T-cell (primary cell): Measurements from ENCODE around the gene EFTUD2. TPM values are rescaled to one million over a fixed set of nuclear protein-coding genes. Genes with fewer than 3 reads are reported as not detected.
"Not testable (repeated sequence)": the region's sequence is repeated elsewhere in the genome, so short reads cannot be mapped to it uniquely, and the experiment has no call there.

Experiments
- ATAC-seq, 4 experiments: fragments of 200-7000 bp in 3 of 4; fragments of 150-1000 bp in 1 of 4; cut with Tn5 transposase; replicated peaks in 1 of 4; 1 replicate in 3 of 4; 2 replicates in 1 of 4; pipeline ENCODE4 v1.10.0; 2021; ENCODE audit warnings: moderate library complexity in 3 of 4, mild to moderate bottlenecking in 2 of 4, moderate number of reproducible peaks in 1 of 4
- CTCF ChIA-PET, 2 donors: fragments of 300-600 bp; sonication (Branson Sonifier 250); formaldehyde crosslinking; loops; one replicate each; lab custom pipeline; 2022; ENCODE audit warnings: antibody characterized with exemption in 2 of 2; lab: Charles Lee
- POLR2A ChIA-PET, 2 donors: fragments of 300-600 bp; sonication (Branson Sonifier 250); formaldehyde crosslinking; loops; one replicate each; lab custom pipeline; 2022; ENCODE audit warnings: antibody characterized with exemption in 2 of 2; lab: Charles Lee
- DNase-seq, 35 experiments: peaks; one replicate each; pipeline versions ENCODE4 v3.0.0 to v3.0.0-alpha.2; 2013 to 2023
- H3K27ac ChIP-seq: one replicate; pipeline ENCODE4 v1.5.1; 2013; ENCODE audit warnings: low read length
- H3K27me3 ChIP-seq, 2 experiments: replicated peaks in 1 of 2; 1 replicate in 1 of 2; 2 replicates in 1 of 2; pipeline versions ENCODE4 v1.6.1 to v1.7.0; 2013; ENCODE audit warnings: low read length in 1 of 2, mixed read lengths in 1 of 2; ENCODE audit not compliant: control insufficient read depth in 2 of 2, insufficient read depth in 2 of 2; ENCODE audit errors: extremely low read depth in 1 of 2
- H3K36me3 ChIP-seq, 2 donors: 1 replicate in 1 of 2; 2 replicates in 1 of 2; pipeline versions ENCODE4 v1.6.1 to v1.7.0; 2013; ENCODE audit warnings: low read length in 1 of 2; ENCODE audit not compliant: control insufficient read depth in 2 of 2, insufficient read depth in 1 of 2; ENCODE audit errors: extremely low read depth in 1 of 2
- H3K4me1 ChIP-seq, 2 experiments: 1 replicate in 1 of 2; 2 replicates in 1 of 2; pipeline versions ENCODE4 v1.6.1 to v1.7.0; 2013; ENCODE audit warnings: low read length in 2 of 2, mixed read lengths in 1 of 2; ENCODE audit not compliant: insufficient read depth in 2 of 2, control insufficient read depth in 1 of 2; ENCODE audit errors: extremely low read depth in 1 of 2
- H3K4me3 ChIP-seq, 2 donors: 1 replicate in 1 of 2; 2 replicates in 1 of 2; pipeline versions ENCODE4 v1.5.1 to v1.7.0; 2013; ENCODE audit warnings: mild to moderate bottlenecking in 2 of 2, low read length in 1 of 2, moderate library complexity in 1 of 2; ENCODE audit not compliant: control insufficient read depth in 1 of 2; ENCODE audit errors: extremely low read depth in 1 of 2
- H3K9me3 ChIP-seq: 2 replicates; pipeline ENCODE4 v1.7.0; 2013
- H3K27ac Mint-ChIP-seq, 2 donors: one replicate each; pipeline ENCODE4 v1.8.0; 2020 to 2021; ENCODE audit warnings: mild to moderate bottlenecking in 2 of 2, mixed read lengths in 2 of 2
- H3K27me3 Mint-ChIP-seq, 2 donors: one replicate each; pipeline ENCODE4 v1.8.0; 2021 to 2022; ENCODE audit warnings: mixed read lengths in 2 of 2
- H3K36me3 Mint-ChIP-seq: one replicate; pipeline ENCODE4 v1.8.0; 2021; ENCODE audit warnings: mixed read lengths
- H3K4me1 Mint-ChIP-seq, 3 donors: one replicate each; pipeline ENCODE4 v1.8.0; 2020 to 2022; ENCODE audit warnings: mixed read lengths in 3 of 3, mild to moderate bottlenecking in 1 of 3
- H3K4me3 Mint-ChIP-seq, 3 donors: one replicate each; pipeline ENCODE4 v1.8.0; 2020 to 2022; ENCODE audit warnings: mild to moderate bottlenecking in 3 of 3, mixed read lengths in 3 of 3, moderate library complexity in 3 of 3
- H3K9me3 Mint-ChIP-seq, 3 donors: one replicate each; pipeline ENCODE4 v1.8.0; 2020 to 2022; ENCODE audit warnings: mixed read lengths in 3 of 3
- WGBS: methylation state at CpG from one replicate; pipeline ENCODE4 v1.1.5; 2013; ENCODE audit warnings: missing lambda C conversion rate; ENCODE audit not compliant: insufficient coverage; 5-methylcytosine and 5-hydroxymethylcytosine counted together
- total RNA-seq, 35 experiments: library from RNA in 6 of 35; stranded (reverse) in 6 of 35; fragments of 120-200 nt in 1 of 35; gene quantifications; one replicate each; pipeline versions ENCODE4 v1.2.1 to v1.2.4 and lab custom pipeline; 2013 to 2026

EFTUD2 gene
- total RNA-seq (100 to 1,000 TPM in 2 of 5 donors, 10 to 100 TPM in 3; 83.1 to 127 (median 96.0) TPM), total RNA-seq (lab: John Stamatoyannopoulos, UW) (77.9 to 314 (median 114) reads per million in 29 experiments)
- total RNA-seq (2013): 99.9 TPM

- Mint-ChIP-seq H3K9me3 (no peaks in the 10 kb centered on the region), H3K36me3 (peaks cover 12% of the 10 kb centered on the region), H3K27me3 (no peaks in the 10 kb centered on the region), H3K4me1 (peaks cover 36 to 44% (median 37%) of the 10 kb centered on the region in 3 donors), H3K27ac (peak within 1 kb of the TSS; percentile 100), H3K4me3 (peak within 1 kb of the TSS; percentile 87 to 94 (median 94))
- under 1% methylated on average over 47 of the region's 54 CpGs for WGBS
- peaks cover 0 to 19% of the 10 kb centered on the region in 2 experiments for H3K27me3 ChIP-seq
- DNase-seq (peak; percentile 82 to 98 (median 91)), ATAC-seq (peak; percentile 92 to 96 (median 96))
- no peaks in the 10 kb centered on the region for H3K9me3 ChIP-seq
- H3K27ac ChIP-seq: peak within 1 kb of the TSS; percentile 100
- ChIA-PET CTCF (interaction anchor here in 1 of 2 donors (0.6 to 1.4 kb wide), 2 partner anchors 124 to 652 kb away, joined by 3 to 9 read pairs; no protein-coding TSS in a partner anchor), POLR2A (interaction anchor here (0.5 to 0.7 kb wide), 3 partner anchors 26 to 249 kb away, joined by 3 to 4 read pairs (median 3); partner anchors contain the start of gene HEXIM1 (in 1 of the 2))
- H3K4me3 ChIP-seq: peak within 1 kb of the TSS; percentile 84 to 89
- peaks cover 7 to 24% of the 10 kb centered on the region in 2 experiments for H3K4me1 ChIP-seq
- peaks cover 0 to 9% of the 10 kb centered on the region in 2 donors for H3K36me3 ChIP-seq
Measured at GRCh38 chr17:44899074-44899782, at the start of gene EFTUD2. EFTUD2 (minus strand) TSS chr17:44899445; CDS start chr17:44894521, 4,924 bp downstream.

GRCh38 chr17:44948315-44948795 is 49.1 kb upstream of the EFTUD2 start:
- Mint-ChIP-seq H3K27ac (peak overlapping the region; percentile 87 to 98), H3K27me3 (peaks cover 4 to 6% of the 10 kb centered on the region in 2 donors), H3K4me3 (peak overlapping the region; percentile 88 to 93 (median 91)), H3K9me3 (no peaks in the 10 kb centered on the region), H3K36me3 (no peaks in the 10 kb centered on the region), H3K4me1 (peaks cover 8 to 14% (median 8%) of the 10 kb centered on the region in 3 donors)
- Histone ChIP-seq H3K9me3 (no peaks in the 10 kb centered on the region), H3K4me1 (peaks cover 0 to 19% of the 10 kb centered on the region in 2 experiments), H3K27me3 (peaks cover 0 to 19% of the 10 kb centered on the region in 2 experiments), H3K36me3 (no peaks in the 10 kb centered on the region), H3K4me3 (peak overlapping the region; percentile 58 to 83), H3K27ac (no peak overlapping the region)
- DNase-seq: no peak
- no CpG with 5 or more reads among the region's 7 CpGs for WGBS
- ATAC-seq: no peak
- CTCF ChIA-PET: no interaction called here
- POLR2A ChIA-PET: no interaction called here

GRCh38 chr17:44947461-44948314 is 48.4 kb upstream of the EFTUD2 start, which contains the start of gene KIF18B:
KIF18B (minus strand) TSS chr17:44947773; CDS start chr17:44936344, 11,429 bp downstream.
- 3% methylated on average over 62 of the region's 62 CpGs for WGBS
- peak within 1 kb of the TSS; percentile 58 to 83 for H3K4me3 ChIP-seq
- Mint-ChIP-seq H3K27ac (peak within 1 kb of the TSS; percentile 87 to 98), H3K4me1 (peaks cover 8 to 14% (median 8%) of the 10 kb centered on the region in 3 donors), H3K27me3 (peaks cover 4 to 6% of the 10 kb centered on the region in 2 donors), H3K9me3 (no peaks in the 10 kb centered on the region), H3K4me3 (peak within 1 kb of the TSS; percentile 88 to 93 (median 91)), H3K36me3 (no peaks in the 10 kb centered on the region)
- H3K4me1 ChIP-seq: peaks cover 0 to 19% of the 10 kb centered on the region in 2 experiments
- peak within 1 kb of the TSS; percentile 50 for H3K27ac ChIP-seq
- no peaks in the 10 kb centered on the region for H3K36me3 ChIP-seq
- DNase-seq (peak; percentile 72 to 93 (median 82)), ATAC-seq (peak; percentile 98 to 99 (median 99))
- H3K27me3 ChIP-seq: peaks cover 0 to 17% of the 10 kb centered on the region in 2 experiments
- no peaks in the 10 kb centered on the region for H3K9me3 ChIP-seq
- ChIA-PET CTCF (no interaction called here), POLR2A (no interaction called here)

GRCh38 chr17:44945652-44946051 is 46.4 kb upstream of the EFTUD2 start:
- ATAC-seq, H3K9me3 Mint-ChIP-seq, H3K27ac Mint-ChIP-seq, CTCF ChIA-PET, H3K9me3 ChIP-seq, H3K4me3 Mint-ChIP-seq, H3K36me3 ChIP-seq, POLR2A ChIA-PET, H3K4me3 ChIP-seq, H3K27ac ChIP-seq, DNase-seq, H3K27me3 Mint-ChIP-seq, H3K36me3 Mint-ChIP-seq: not testable (repeated sequence)
- 100% methylated on average over 2 of the region's 10 CpGs for WGBS
- Histone ChIP-seq H3K4me1 (peaks cover 0 to 23% of the 10 kb centered on the region in 2 experiments), H3K27me3 (peaks cover 0 to 17% of the 10 kb centered on the region in 2 experiments)
- H3K4me1 Mint-ChIP-seq: peaks cover 8 to 19% (median 8%) of the 10 kb centered on the region in 3 donors

- Histone ChIP-seq H3K36me3 (no peaks in the 10 kb centered on the region), H3K27ac (no peak overlapping the region), H3K27me3 (peaks cover 0 to 16% of the 10 kb centered on the region in 2 experiments), H3K4me1 (peaks cover 0 to 13% of the 10 kb centered on the region in 2 experiments), H3K4me3 (no peak overlapping the region), H3K9me3 (no peaks in the 10 kb centered on the region)
- ATAC-seq: no peak
- no peak overlapping the region for H3K27ac Mint-ChIP-seq
- CTCF ChIA-PET: interaction anchor here in 1 of 2 donors (0.7 kb wide), 1 partner anchor 19 kb away, joined by 6 read pairs; no protein-coding TSS in a partner anchor
- no peak overlapping the region for H3K4me3 Mint-ChIP-seq
- whole genome bisulfite sequencing: no CpG with 5 or more reads among the region's 4 CpGs
- no peaks in the 10 kb centered on the region for H3K36me3 Mint-ChIP-seq
- peaks cover 0 to 11% (median 1%) of the 10 kb centered on the region in 3 donors for H3K4me1 Mint-ChIP-seq
- POLR2A ChIA-PET: no interaction called here
- DNase-seq: no peak
- peaks cover 4 to 6% of the 10 kb centered on the region in 2 donors for H3K27me3 Mint-ChIP-seq
- H3K9me3 Mint-ChIP-seq: no peaks in the 10 kb centered on the region
Measured at GRCh38 chr17:44942456-44942855, 43.2 kb upstream of the EFTUD2 start.
